ENCODE results near the gene ARHGEF11. TPM values are rescaled to one million over a fixed set of nuclear protein-coding genes. Genes with fewer than 3 reads are reported as not detected.

The ARHGEF11 gene
- total and polyA plus RNA-seq, 12 donors = 10.4 to 34.5 (median 26.8) TPM

- peaks cover 0 to 21% (median 0%) of the 10 kb centered on the region in 7 donors for H3K27me3 ChIP-seq
- H3K4me3 ChIP-seq = no peak overlapping the region
- peaks cover 3 to 71% (median 60%) of the 10 kb centered on the region in 9 donors for H3K4me1 ChIP-seq
- DNase-seq (no peak), ATAC-seq (no peak)
- TF ChIP-seq CTCF (IDR thresholded peaks at IDR 0.05) = no peak
- 93 to 95% methylated on average over 16 of the region's 16 CpGs for WGBS, 2 donors
- H3K27ac ChIP-seq = peak overlapping the region in 1 of 10 donors; percentile 5
- peaks cover 0 to 68% (median 19%) of the 10 kb centered on the region in 9 donors for H3K36me3 ChIP-seq
- no peaks in the 10 kb centered on the region for H3K9me3 ChIP-seq
- intact Hi-C loops (cut with DNase I) = no loop called here
Measured at GRCh38 chr1:156906206-156906906, 139.2 kb downstream of the ARHGEF11 start.

GRCh38 chr1:156905651-156906050 is 139.9 kb downstream of the ARHGEF11 start:
- no peak for DNase-seq
- Histone ChIP-seq H3K4me3 (no peak overlapping the region), H3K9me3 (no peaks in the 10 kb centered on the region), H3K27me3 (peaks cover 0 to 21% (median 0%) of the 10 kb centered on the region in 7 donors), H3K27ac (no peak overlapping the region), H3K36me3 (peaks cover 0 to 61% (median 19%) of the 10 kb centered on the region in 9 donors), H3K4me1 (peaks cover 8 to 78% (median 67%) of the 10 kb centered on the region in 9 donors)
- TF ChIP-seq CTCF (IDR thresholded peaks at IDR 0.05) = no peak
- 52 to 56% methylated on average over 4 of the region's 4 CpGs for WGBS, 2 donors
- ATAC-seq = no peak
- intact Hi-C loops (cut with DNase I) = no loop called here

- no peak overlapping the region for H3K27ac ChIP-seq
- intact Hi-C loops (cut with DNase I) = no loop called here
- ATAC-seq = no peak
- peaks cover 0 to 56% (median 19%) of the 10 kb centered on the region in 9 donors for H3K36me3 ChIP-seq
- no peak overlapping the region for H3K4me3 ChIP-seq
- no peak for TF ChIP-seq CTCF (IDR thresholded peaks at IDR 0.05)
- H3K9me3 ChIP-seq = no peaks in the 10 kb centered on the region
- peaks cover 0 to 19% (median 0%) of the 10 kb centered on the region in 7 donors for H3K27me3 ChIP-seq
- 76 to 84% methylated on average over 16 of the region's 16 CpGs for WGBS, 2 donors
- no peak for DNase-seq
- H3K4me1 ChIP-seq = peaks cover 10 to 83% (median 72%) of the 10 kb centered on the region in 9 donors
Measured at GRCh38 chr1:156905176-156905575, 140.4 kb downstream of the ARHGEF11 start.

GRCh38 chr1:156904187-156904959 is 141.2 kb downstream of the ARHGEF11 start:
- Histone ChIP-seq H3K4me1 (peaks cover 15 to 91% (median 80%) of the 10 kb centered on the region in 9 donors), H3K27me3 (peaks cover 0 to 11% (median 0%) of the 10 kb centered on the region in 7 donors), H3K36me3 (peaks cover 0 to 48% (median 14%) of the 10 kb centered on the region in 9 donors), H3K9me3 (no peaks in the 10 kb centered on the region), H3K27ac (peak overlapping the region in 7 of 10 donors; percentile 19 to 98 (median 40)), H3K4me3 (no peak overlapping the region)
- TF ChIP-seq CTCF (IDR thresholded peaks at IDR 0.05) = no peak
- WGBS, 2 donors = 60 to 71% methylated on average over 18 to 19 of the region's 19 CpGs
- DNase-seq (no peak), ATAC-seq (peak in 6 of 8 donors; percentile 14 to 32 (median 21))
- intact Hi-C loops (cut with DNase I) = no loop called here

Data from heart right ventricle (tissue), 16 donors.